CD4-positive, alpha-beta T cell treated with Interleukin-15 for 4 hours (primary cell): ENCODE results near the gene TFPI.

ENCODE experiments used
- DNase-seq: peaks from one replicate; pipeline ENCODE4 v3.0.0-alpha.2; 2020; ENCODE audit warnings: low spot score

The TFPI gene

DNA sequence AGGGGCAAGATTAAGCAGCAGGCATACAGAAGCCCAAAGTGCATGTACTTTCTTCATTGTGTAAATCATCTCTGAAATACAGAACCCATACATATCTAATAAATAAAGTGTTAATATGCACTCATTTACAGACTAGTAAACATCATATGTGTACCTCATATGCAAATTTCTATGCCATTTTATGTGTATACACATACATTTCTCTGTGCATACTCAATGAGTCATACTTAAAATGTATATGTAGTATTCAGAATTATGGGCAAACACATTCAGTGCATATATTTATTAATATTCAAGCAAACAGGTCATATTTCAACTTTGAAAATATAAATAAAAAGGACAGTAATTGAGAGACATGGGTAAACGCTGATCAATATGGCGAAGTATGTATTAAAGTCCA is 50.5 kb downstream of the TFPI start:
- no peak for DNase-seq

DNA sequence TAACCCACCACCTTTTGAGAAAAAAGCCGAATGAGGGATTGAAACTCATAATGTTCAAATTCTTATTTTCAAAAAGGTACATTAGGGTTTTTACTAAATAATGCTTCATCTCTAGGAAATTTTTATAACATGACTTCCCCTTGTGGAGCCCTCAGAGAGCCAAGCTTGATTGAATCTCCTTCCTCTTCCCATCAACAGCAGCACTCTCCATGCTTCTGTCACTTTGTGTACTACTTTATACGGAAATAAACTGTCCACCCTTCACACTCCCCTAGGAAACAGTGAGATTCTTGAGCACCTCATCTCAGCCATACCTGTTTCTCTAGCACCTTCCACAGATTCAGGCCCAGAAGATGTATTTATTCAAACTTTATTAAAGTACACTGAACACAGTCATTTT is 51.8 kb downstream of the TFPI start:
- DNase-seq, result no peak

DNA sequence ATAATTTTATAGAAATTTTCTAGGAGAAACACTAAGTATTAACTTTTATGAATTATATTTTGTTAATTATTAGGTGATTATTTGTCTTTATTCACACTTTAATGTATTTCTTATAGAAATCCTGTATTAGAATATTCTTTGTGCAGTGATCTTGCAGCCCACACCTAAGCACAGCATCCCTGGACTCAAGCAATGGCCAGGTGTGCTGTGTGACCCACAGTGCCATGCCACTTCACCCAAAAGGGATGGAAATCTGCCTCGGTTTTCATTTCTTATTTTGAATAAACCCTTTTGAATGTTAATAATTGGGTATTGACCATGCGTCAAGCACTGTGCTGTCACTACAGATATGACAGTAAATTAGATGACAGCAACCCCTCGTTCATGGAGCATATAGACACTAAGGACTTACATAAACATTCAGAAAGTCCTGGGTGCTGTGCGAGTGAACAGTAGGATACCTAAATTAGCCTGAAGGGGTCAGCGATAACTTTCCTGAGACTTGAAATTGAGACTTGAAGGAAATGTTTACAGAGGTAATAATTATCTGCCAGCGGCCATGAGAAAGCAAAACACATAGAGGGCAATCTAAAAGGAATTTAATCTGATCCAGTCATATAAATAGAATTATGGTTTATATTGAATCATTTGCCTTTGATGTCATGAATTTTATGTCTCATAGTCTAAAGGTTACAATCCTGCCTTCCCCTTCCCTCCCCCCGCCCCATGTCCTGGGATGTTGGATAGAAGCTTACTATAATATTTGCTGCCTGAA is 53.5 kb downstream of the TFPI start:
- DNase-seq, result no peak

DNA sequence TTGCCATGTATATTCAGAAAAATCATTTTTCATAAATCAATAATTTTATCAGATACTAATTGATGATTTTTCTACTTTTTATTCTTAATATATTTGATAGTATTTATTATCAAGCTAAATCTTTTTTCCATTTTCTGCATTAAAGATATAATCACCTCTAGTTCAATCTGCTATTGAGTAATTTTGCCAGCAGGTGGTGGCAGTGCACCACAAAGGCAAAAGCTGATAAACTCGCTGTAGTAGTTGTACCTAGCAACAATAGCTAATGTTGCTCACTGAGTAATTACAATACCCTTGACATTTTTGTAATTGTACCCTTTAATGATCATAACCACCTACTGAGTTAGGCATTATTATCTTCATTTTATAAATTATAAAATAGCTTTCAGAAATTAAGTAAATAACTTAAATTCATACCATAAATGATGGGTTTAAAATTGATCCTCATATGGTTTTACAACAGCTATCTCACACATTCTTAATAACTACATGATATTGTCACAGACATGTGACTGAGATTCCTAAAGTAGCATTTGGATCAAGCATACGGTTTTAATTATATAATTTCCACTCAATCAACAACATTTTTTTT is 54.2 kb downstream of the TFPI start:
- DNase-seq, result peak; percentile 13

DNA sequence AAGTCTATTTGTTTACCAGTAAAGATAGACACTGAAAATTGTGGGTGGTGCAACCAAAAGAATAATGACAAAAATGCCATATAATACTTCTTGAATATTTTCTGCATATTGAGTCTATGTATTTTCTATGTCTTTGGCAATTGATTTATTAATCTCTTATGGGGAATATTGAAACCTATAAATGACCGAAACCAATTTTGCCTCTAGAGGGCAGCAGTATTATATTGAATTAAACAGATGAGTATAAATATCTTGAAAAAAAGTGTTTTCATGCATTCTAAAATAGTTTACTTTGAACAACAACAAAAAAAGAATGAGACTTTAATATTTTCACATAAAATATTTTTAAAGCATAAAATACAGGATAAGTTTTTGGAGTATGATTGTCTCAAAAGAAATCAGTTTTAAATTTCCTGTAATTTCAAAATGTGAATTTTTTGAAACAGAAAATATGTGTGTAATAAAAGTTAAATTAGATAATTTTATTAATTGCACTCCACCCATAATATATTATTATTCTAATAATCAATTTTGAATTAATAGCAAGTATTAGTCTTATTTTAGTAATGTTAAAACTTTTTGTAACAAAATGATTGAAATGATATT is 56.3 kb downstream of the TFPI start:
- no peak for DNase-seq

DNA sequence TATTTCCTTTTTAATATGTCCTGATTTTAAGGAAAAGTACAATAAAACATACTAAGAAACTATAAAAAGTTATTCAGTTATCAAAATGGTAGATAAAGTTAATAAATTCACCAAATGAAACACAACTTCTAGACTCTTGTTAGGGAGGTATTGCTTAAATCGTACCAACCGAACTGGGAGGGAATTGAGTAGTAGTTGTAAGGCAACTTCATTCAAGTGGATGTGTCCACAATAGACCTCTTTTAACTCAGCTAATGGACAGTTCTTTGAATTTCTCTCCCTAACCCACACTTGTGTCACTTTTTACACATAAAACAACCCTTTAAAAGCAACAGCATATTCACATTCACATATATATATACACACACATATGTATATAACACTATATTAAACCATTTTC is 57.1 kb downstream of the TFPI start:
- no peak for DNase-seq

DNA sequence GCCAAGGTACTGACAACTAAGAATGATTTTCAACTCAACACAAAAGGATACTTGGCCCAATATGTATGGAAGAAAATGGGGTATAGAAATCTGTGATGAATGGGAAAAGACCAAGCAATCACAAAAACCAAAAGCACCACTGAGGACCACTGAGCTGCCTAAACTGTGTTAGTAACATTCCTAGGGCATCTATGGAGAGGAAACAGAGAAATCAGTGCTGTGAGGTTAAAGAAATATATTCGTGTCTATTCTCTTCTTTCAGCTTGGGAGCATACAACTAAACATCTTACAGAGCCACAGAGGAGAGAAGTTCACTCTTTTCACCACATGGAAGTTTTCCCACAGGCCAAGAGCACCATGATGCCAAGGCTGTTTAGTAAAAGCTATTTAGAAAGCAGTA is 58.9 kb downstream of the TFPI start:
- DNase-seq, result no peak

DNA sequence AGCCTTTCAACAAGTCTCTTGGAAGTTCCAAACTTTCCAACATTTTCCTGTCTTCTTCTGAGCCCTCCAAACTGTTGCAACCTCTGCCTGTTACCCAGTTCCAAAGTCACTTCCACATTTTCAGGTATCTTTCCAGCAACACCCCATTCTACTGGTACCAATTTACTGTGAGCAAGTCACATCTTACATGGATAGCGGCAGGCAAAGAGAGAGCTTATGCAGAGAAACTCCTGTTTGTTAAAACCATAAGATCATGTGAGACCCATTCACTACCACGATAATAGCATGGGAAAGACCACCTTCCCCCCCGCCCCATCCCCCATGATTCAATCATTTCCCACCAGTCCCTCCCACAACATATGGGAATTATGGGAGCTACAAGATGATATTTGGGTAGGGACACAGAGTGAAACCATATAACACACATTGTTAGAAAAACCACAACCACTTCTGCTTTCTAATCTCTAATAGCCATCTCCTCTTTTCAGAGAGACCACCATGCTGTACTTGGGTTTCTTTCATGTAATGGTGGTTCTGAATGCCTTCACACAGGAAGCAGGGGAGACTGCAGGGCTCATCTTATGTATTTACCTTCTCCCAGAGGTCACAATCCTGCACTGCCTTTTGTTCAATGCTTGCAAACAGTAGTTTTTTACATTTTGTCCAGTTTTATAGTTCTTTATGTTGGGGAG is 60.2 kb downstream of the TFPI start:
- DNase-seq, result no peak

DNA sequence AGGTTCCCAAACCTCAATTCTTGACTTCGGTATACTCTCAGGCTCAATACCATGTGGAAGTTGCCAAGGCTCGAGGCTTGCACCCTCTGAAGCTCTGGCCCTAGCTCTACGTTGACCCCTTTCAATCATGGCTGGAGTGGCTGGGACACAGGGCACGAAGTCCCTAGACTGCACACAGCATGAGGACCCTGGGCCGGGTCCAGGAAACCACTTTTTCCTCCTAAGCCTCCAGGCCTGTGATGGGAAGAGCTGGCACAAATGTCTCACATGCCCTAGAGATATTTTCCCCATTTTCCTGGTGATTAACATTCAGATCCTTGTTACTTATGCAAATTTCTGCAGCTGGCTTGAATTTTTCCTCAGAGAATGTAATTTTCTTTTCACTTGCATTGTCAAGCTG is 61.1 kb downstream of the TFPI start:
- DNase-seq, result no peak

DNA sequence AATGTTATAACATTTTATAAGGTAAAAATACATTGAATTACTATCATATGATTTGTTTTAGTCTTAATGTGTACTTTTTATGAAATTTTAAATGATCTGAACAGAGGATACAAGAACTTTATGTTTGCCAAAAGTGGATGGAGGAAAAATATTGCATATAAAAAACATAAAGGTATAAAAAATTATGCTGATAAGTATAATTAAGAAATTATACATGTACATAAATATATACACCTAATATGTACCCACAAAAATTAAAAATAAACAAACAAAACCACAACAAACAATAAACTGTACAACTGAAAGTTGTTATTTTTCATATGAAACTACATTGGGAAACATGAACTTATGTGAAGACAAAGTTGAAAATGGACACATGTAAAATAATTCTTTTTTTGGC is 68.0 kb downstream of the TFPI start:
- no peak for DNase-seq

DNA sequence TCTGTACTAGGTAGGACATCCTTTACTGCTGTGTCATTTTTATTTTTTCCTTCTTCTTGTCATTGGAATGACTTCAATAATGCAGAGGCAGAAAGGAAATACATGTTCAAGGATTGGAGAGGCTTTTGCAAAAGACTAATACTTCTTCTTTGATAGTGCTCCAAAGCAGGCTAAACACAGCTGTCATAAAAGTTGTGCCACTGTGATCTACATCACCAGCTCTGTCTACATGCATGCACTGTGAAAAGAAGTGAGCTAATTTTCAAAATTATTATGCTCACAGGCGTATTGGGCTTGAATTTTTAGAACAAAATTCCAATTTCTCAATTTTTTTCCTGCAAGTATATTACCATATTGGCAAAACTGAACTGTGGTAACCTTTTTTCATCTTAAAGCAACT is 68.7 kb downstream of the TFPI start:
- no peak for DNase-seq

DNA sequence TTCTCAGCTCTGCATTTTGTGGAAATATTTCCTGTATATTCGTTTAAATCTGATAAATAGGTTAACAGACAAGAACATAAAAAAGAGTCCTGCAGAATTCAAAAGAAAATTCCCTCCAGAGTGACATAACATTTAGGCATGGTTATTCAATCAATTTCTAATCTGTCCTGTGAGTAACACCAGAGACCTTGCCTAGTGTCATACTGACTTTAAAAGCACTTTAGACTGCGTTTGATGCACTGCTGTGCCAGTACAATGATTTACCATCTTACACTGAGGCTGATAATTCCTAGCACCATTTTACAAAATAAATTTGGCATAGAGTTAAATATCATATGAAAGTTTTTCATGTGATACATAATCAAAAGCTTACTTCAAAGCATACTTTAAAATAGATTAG is 70.7 kb downstream of the TFPI start:
- DNase-seq, result no peak

DNA sequence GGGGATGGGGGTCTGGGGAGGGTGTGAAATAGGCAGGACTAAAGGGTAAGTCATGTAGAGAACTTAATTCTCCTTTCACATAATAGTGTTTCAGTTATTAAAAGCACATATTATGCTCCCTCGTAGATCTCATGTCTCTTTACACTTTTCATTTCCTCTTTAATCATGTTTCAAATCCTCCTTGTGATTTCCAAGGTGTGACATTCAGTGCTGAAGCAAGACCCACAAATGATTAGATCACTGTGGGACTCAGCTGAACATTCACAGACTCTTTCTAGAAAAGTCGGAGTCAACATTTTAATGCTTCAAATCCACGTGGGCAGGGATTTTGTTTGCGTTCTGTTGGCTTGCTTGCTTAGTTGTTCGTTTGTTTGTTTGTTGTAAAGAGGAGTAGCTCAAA is 71.4 kb downstream of the TFPI start:
- DNase-seq, result no peak

DNA sequence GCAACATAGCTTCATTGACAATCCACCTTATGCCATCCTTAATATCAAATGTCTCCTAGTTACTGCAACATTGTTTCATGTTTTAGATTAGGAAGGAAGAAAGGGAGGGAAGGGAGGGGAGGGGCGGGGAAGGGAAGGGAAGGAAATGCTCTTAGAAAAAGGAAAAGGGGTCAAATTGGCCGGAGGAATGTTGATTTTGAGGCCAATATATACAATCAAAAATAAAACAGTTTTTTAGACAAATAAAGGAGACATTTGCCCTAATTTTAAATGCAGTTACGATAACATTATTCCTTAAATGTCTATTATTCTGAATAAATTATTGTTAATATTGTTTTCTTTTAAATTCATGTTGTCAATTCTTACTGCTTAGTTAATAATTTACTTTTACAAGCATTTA is 72.7 kb downstream of the TFPI start:
- no peak for DNase-seq

DNA sequence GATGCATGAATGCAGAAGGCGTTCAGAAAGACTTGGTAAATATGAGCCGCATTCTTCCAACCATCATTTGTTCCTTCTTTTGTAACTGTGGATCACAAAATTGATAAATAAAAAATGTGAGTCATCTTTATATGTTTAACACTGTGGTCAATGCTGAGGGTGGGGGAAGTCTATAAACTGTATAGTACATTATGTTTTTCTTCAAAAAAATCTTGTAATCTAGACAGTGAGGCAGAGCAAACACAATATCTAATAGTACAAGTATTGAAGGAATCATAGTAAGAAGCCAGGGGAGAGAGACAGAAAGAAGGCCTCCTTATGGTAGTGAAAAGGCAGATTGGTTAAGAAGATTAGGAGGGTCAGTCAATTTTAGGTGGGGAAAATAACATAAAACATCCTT is 75.5 kb downstream of the TFPI start:
- DNase-seq, result no peak

DNA sequence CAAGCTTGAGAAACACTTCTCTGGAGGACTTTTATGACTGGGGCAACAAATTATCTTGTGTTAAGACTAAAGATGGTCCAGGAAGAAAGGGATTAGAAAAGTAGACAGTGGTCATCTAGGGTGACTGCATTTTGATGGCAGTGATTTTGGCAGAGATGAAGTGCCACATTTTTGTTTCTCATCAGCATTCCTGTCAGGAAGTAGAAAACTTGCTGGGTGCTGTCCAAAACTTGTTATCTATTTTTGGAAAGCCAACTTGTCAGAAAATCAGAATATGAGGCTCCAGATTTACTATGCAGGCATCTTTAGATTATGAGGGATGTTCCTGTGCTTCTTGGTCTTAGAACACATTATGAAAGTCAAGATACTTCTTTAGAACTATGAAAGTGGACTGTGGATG is 77.2 kb downstream of the TFPI start:
- no peak for DNase-seq

DNA sequence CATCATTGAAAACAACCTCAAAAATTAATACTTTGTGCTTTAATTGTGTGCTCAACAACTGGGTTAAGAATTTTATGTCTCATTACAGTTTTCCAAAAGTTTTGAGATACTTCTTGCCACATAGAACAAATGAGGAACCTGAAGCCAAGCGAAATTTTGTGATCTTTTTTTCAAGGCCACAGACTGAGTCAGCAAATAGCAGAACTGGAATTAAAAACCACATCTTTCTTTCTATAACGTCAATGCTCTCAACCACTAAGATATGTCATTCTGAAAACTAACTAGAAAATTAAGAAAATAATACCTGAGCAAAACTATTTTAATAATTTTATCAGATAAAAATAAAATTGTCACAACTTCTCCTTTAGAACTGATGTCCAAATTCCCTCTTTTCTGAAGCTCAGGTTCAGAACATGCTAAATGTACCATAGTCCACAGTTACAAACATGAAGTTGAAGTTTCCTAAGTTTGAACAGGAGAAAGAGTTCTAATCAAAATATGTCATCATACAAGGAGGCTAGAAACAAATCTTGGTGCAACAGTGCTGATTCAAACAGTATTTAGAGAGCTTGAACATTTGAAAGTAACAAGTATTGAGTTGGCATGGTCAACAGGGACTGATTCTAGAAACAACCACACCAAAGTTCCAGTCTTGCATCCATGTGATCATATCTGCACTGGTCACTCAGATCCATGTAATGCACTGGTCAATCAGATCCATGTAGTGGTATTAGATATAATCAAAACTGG is 78.6 kb downstream of the TFPI start:
- DNase-seq, result no peak

DNA sequence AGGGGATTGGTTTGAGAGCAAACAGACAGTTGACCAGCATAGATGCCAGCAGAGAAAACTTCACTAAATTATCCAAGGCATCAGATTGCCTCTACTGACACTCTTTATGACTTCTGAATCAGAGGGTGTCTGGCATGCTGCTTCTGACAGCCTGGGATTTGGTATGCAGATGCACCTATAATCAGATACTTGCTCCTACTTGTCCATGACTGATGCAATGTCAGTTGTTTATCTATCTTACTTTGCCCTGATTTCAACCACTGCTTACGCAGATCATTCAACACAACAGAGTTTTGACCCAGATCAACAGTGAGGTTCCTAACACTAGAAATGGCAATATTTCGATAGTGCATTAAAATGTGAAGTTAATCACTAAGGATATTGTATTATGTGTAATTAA is 83.5 kb downstream of the TFPI start:
- DNase-seq, result no peak

DNA sequence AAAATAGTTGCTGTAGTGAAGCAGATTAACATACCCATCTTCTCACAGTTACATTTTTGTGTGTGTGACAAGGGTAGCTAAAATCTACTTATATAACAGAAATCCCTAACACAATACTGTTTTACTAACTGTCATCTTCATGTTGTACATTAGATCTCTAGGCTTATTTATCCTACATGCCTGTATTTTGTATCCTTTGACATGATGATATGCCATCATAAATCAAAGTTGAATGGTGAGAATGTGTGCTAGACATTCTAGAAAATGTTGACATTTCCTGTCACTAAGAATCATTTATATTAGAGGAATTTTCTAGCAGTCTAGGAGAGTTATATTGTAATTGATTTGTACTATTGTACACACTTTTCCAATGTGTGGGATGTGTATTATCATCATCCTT is 84.7 kb downstream of the TFPI start:
- DNase-seq, result no peak

DNA sequence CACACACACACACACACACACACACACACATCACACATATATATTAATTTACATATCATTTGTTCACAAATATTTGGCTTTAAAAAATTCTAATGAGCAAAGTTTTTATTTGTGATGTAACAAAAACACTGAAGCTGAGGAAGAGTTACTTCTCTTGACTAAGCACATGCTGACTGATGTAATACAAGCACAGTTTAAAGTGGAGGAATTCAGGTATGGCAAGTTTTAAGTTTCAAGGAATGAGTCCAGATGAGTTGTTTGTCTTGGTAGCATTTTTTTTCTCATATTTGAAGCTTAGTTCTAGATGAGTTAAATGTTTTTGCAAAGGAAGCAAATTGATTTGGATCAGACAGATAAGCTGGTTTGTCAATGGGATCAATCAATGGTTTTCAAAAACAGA is 86.0 kb downstream of the TFPI start:
- DNase-seq, result no peak

DNA sequence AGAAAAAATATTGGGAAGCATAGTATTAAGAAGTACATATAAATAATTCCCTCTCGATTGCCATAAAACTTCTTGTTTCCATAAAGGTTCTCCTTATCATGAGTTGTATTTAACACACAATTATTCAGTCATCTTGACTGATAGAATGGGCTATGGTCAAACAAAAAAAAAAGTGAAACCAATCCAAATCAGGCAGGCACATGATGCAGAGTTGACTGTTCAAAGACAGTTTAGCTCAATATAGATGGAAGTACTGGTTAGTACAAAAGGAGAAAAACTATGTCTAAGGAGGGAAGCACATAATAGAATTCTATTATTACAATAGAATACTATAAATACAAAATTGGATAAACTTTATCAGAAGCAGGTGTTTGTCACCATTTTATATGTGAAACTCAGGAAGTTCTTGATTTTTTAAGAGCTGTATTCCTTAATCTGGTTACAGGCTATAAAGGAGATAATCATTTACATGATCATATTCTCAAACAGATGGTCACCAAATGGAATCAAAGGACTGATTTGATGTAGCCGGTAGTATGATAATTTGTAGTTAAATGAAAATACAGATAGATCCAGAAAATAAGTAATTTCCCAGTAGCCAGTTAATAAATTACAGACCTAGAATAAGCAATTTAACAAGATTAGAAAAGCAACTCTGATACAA is 88.0 kb downstream of the TFPI start:
- DNase-seq, result no peak

DNA sequence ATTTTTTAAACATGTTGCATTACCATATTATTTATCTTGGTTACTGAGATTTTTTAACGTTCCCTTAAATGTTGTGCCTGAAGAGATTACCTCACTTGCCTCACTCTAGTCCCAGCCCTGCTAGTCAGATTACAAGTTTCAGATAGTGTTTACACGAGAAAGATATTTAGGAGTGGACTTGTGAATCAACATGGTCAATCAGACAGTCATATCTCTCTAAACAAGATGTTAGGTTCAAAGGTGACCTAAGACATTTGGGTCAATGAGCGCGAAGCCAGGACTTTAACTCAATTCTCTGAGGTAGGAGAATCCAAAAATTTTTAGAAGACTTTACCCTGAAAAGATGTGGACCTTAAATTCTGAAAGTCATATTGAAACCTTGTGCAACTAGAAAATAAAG is 91.4 kb downstream of the TFPI start:
- DNase-seq, result no peak
